HG03039 (cell line): ENCODE results near the gene CCL26.
"Not testable (repeated sequence)": the region's sequence is repeated elsewhere in the genome, so short reads cannot be mapped to it uniquely, and the experiment has no call there.

Source experiments
- ATAC-seq: cut with Tn5 transposase; IDR thresholded peaks from one replicate; pipeline ENCODE4 v1.9.1; 2021; ENCODE audit warnings: mild to moderate bottlenecking, moderate library complexity; ENCODE audit not compliant: unreplicated experiment

Gene CCL26

GRCh38 chr7:75793676-75794075 lies 21.7 kb upstream of the CCL26 start:
- no peak for ATAC-seq

GRCh38 chr7:75792567-75792966 lies 20.6 kb upstream of the CCL26 start:
- ATAC-seq, result not testable (repeated sequence)

GRCh38 chr7:75789361-75789924 lies 17.4 kb upstream of the CCL26 start:
- ATAC-seq, result no peak

GRCh38 chr7:75788154-75788847 lies 16.3 kb upstream of the CCL26 start:
- not testable (repeated sequence) for ATAC-seq

- not testable (repeated sequence) for ATAC-seq
Measured at GRCh38 chr7:75783058-75783457, 11.0 kb upstream of the CCL26 start.

GRCh38 chr7:75780647-75781273 lies 8.7 kb upstream of the CCL26 start:
- not testable (repeated sequence) for ATAC-seq

GRCh38 chr7:75779516-75779915 lies 7.5 kb upstream of the CCL26 start:
- not testable (repeated sequence) for ATAC-seq

GRCh38 chr7:75779035-75779434 lies 7.0 kb upstream of the CCL26 start:
- ATAC-seq, result not testable (repeated sequence)

GRCh38 chr7:75776295-75776971 lies 4.4 kb upstream of the CCL26 start:
- no peak for ATAC-seq

GRCh38 chr7:75773958-75774357 lies 1.9 kb upstream of the CCL26 start:
- ATAC-seq, result not testable (repeated sequence)

- no peak for ATAC-seq
Measured at GRCh38 chr7:75771224-75771623, 787 bp downstream of the CCL26 start.

- ATAC-seq, result no peak
Measured at GRCh38 chr7:75762350-75762917, 9.6 kb downstream of the CCL26 start.

GRCh38 chr7:75761801-75762200 lies 10.2 kb downstream of the CCL26 start:
- not testable (repeated sequence) for ATAC-seq

GRCh38 chr7:75758491-75758890 lies 13.5 kb downstream of the CCL26 start:
- no peak for ATAC-seq

- ATAC-seq, result no peak
Measured at GRCh38 chr7:75757860-75758259, 14.2 kb downstream of the CCL26 start.

- no peak for ATAC-seq
Measured at GRCh38 chr7:75756991-75757676, 14.9 kb downstream of the CCL26 start.

- no peak for ATAC-seq
Measured at GRCh38 chr7:75756206-75756990, 15.6 kb downstream of the CCL26 start.

GRCh38 chr7:75743455-75743859 lies 28.6 kb downstream of the CCL26 start:
- no peak for ATAC-seq

GRCh38 chr7:75740846-75741497 lies 31.0 kb downstream of the CCL26 start:
- ATAC-seq, result no peak
